Activated CD8-positive, alpha-beta memory T cell treated with anti-CD3 and anti-CD28 coated beads, Interleukin-2, amount 50 U/mL, for 48 hours (primary cell): ENCODE data around the gene MBD3.

Source experiments
- DNase-seq: peaks from one replicate; pipeline ENCODE4 v3.0.0-alpha.2; 2020

The MBD3 gene

GRCh38 chr19:1592024-1592754 lies 476 bp downstream of the MBD3 start:
- peak; percentile 92 for DNase-seq

- DNase-seq, result peak; percentile 68
Observed at GRCh38 chr19:1591421-1592023, 1.1 kb downstream of the MBD3 start.

GRCh38 chr19:1590641-1591397 lies 1.8 kb downstream of the MBD3 start:
- DNase-seq, result peak; percentile 74

GRCh38 chr19:1587872-1588271 lies 4.8 kb downstream of the MBD3 start:
- no peak for DNase-seq

GRCh38 chr19:1585243-1585580 lies 7.5 kb downstream of the MBD3 start:
- DNase-seq, result no peak

GRCh38 chr19:1584500-1585242 lies 8.0 kb downstream of the MBD3 start:
- no peak for DNase-seq

- DNase-seq, result no peak
Observed at GRCh38 chr19:1582201-1582600, 10.5 kb downstream of the MBD3 start.

- no peak for DNase-seq
Observed at GRCh38 chr19:1580957-1581356, 11.7 kb downstream of the MBD3 start.

- DNase-seq, result no peak
Observed at GRCh38 chr19:1580382-1580781, 12.3 kb downstream of the MBD3 start.

GRCh38 chr19:1579222-1579621 lies 13.4 kb downstream of the MBD3 start:
- no peak for DNase-seq

GRCh38 chr19:1577929-1578618 lies 14.6 kb downstream of the MBD3 start:
- DNase-seq, result no peak

- no peak for DNase-seq
Observed at GRCh38 chr19:1577090-1577928, 15.4 kb downstream of the MBD3 start.

- DNase-seq, result no peak
Observed at GRCh38 chr19:1576242-1577089, 16.2 kb downstream of the MBD3 start.

GRCh38 chr19:1575323-1576241 lies 17.1 kb downstream of the MBD3 start:
- DNase-seq, result no peak

GRCh38 chr19:1574354-1575136 lies 18.1 kb downstream of the MBD3 start:
- DNase-seq, result no peak

GRCh38 chr19:1572795-1573194 lies 19.9 kb downstream of the MBD3 start:
- DNase-seq, result no peak

- no peak for DNase-seq
Observed at GRCh38 chr19:1571358-1571757, 21.3 kb downstream of the MBD3 start.

GRCh38 chr19:1570836-1571235 lies 21.8 kb downstream of the MBD3 start:
- no peak for DNase-seq

- no peak for DNase-seq
Observed at GRCh38 chr19:1569997-1570396, 22.7 kb downstream of the MBD3 start.
